ENCODE measurements around the gene DIPK1C. TPM values are rescaled to one million over a fixed set of nuclear protein-coding genes. Genes with fewer than 3 reads are reported as not detected.

Gene DIPK1C
- total RNA-seq, 1 donor from 2014 or later, result not detected

GRCh38 chr18:74457725-74458421, 765 bp upstream of the DIPK1C start:
- Histone ChIP-seq H3K4me3 (peak overlapping the region; percentile 45 to 48), H3K4me1 (peaks cover 12% of the 10 kb centered on the region), H3K9me3 (no peaks in the 10 kb centered on the region), H3K27me3 (no peaks in the 10 kb centered on the region), H3K36me3 (no peaks in the 10 kb centered on the region), H3K27ac (no peak overlapping the region)
- no peak for DNase-seq (ENCODE audit: extremely low spot score in 2 of 2)
- TF ChIP-seq POLR2A (IDR thresholded peaks at IDR 0.05) (no peak), CTCF (IDR thresholded peaks at IDR 0.05) (no peak), POLR2AphosphoS5 (IDR thresholded peaks at IDR 0.05; ENCODE audit: insufficient read depth in 1 of 2, low read depth in 1 of 2) (no peak)
- intact Hi-C loops (cut with DNase I), result no loop called here

- intact Hi-C loops (cut with DNase I), result no loop called here
- no peak for DNase-seq (ENCODE audit: extremely low spot score in 2 of 2)
- Histone ChIP-seq H3K9me3 (no peaks in the 10 kb centered on the region), H3K27ac (no peak overlapping the region), H3K4me1 (peaks cover 12% of the 10 kb centered on the region), H3K27me3 (no peaks in the 10 kb centered on the region), H3K4me3 (peak overlapping the region; percentile 45 to 48), H3K36me3 (no peaks in the 10 kb centered on the region)
- no peak for TF ChIP-seq CTCF (IDR thresholded peaks at IDR 0.05)
- no peak for TF ChIP-seq POLR2AphosphoS5 (IDR thresholded peaks at IDR 0.05; ENCODE audit: insufficient read depth in 1 of 2, low read depth in 1 of 2)
- no peak for TF ChIP-seq POLR2A (IDR thresholded peaks at IDR 0.05)
These were observed 612 bp downstream of the DIPK1C start for GRCh38 chr18:74456349-74457042.

- Histone ChIP-seq H3K4me1 (peaks cover 12% of the 10 kb centered on the region), H3K9me3 (no peaks in the 10 kb centered on the region), H3K36me3 (no peaks in the 10 kb centered on the region), H3K4me3 (peak overlapping the region; percentile 45 to 48), H3K27ac (no peak overlapping the region), H3K27me3 (no peaks in the 10 kb centered on the region)
- intact Hi-C loops (cut with DNase I), result no loop called here
- TF ChIP-seq CTCF (IDR thresholded peaks at IDR 0.05) (no peak), POLR2AphosphoS5 (IDR thresholded peaks at IDR 0.05; ENCODE audit: insufficient read depth in 1 of 2, low read depth in 1 of 2) (no peak), POLR2A (IDR thresholded peaks at IDR 0.05) (no peak)
- no peak for DNase-seq (ENCODE audit: extremely low spot score in 2 of 2)
These were observed 1.1 kb downstream of the DIPK1C start for GRCh38 chr18:74456017-74456348.

GRCh38 chr18:74455386-74455785, 1.7 kb downstream of the DIPK1C start:
- Histone ChIP-seq H3K4me3 (no peak overlapping the region), H3K4me1 (peaks cover 12% of the 10 kb centered on the region), H3K27me3 (no peaks in the 10 kb centered on the region), H3K36me3 (no peaks in the 10 kb centered on the region), H3K27ac (no peak overlapping the region), H3K9me3 (no peaks in the 10 kb centered on the region)
- no peak for DNase-seq (ENCODE audit: extremely low spot score in 2 of 2)
- intact Hi-C loops (cut with DNase I), result no loop called here
- TF ChIP-seq POLR2A (IDR thresholded peaks at IDR 0.05) (no peak), CTCF (IDR thresholded peaks at IDR 0.05) (no peak), POLR2AphosphoS5 (IDR thresholded peaks at IDR 0.05; ENCODE audit: insufficient read depth in 1 of 2, low read depth in 1 of 2) (no peak)

GRCh38 chr18:74454279-74454751, 2.8 kb downstream of the DIPK1C start:
- TF ChIP-seq POLR2A (IDR thresholded peaks at IDR 0.05), result no peak
- TF ChIP-seq POLR2AphosphoS5 (IDR thresholded peaks at IDR 0.05; ENCODE audit: insufficient read depth in 1 of 2, low read depth in 1 of 2), result no peak
- no peak for TF ChIP-seq CTCF (IDR thresholded peaks at IDR 0.05)
- Histone ChIP-seq H3K36me3 (no peaks in the 10 kb centered on the region), H3K27me3 (no peaks in the 10 kb centered on the region), H3K9me3 (no peaks in the 10 kb centered on the region), H3K4me3 (no peak overlapping the region), H3K27ac (no peak overlapping the region), H3K4me1 (peaks cover 12% of the 10 kb centered on the region)
- peak in 1 of 2 donors; percentile 54 for DNase-seq (ENCODE audit: extremely low spot score in 2 of 2)
- intact Hi-C loops (cut with DNase I), result no loop called here

Measured in vagina (tissue), 2 donors.